NCI-H128 (cell line): ENCODE results near the gene GUCY2D.
"Not testable (repeated sequence)": the region's sequence is repeated elsewhere in the genome, so short reads cannot be mapped to it uniquely, and the experiment has no call there.

Experiments used
- DNase-seq: peaks from one replicate; lab custom pipeline; 2025; ENCODE audit not compliant: unreplicated experiment; lab: John Stamatoyannopoulos, UW

Gene GUCY2D

DNA sequence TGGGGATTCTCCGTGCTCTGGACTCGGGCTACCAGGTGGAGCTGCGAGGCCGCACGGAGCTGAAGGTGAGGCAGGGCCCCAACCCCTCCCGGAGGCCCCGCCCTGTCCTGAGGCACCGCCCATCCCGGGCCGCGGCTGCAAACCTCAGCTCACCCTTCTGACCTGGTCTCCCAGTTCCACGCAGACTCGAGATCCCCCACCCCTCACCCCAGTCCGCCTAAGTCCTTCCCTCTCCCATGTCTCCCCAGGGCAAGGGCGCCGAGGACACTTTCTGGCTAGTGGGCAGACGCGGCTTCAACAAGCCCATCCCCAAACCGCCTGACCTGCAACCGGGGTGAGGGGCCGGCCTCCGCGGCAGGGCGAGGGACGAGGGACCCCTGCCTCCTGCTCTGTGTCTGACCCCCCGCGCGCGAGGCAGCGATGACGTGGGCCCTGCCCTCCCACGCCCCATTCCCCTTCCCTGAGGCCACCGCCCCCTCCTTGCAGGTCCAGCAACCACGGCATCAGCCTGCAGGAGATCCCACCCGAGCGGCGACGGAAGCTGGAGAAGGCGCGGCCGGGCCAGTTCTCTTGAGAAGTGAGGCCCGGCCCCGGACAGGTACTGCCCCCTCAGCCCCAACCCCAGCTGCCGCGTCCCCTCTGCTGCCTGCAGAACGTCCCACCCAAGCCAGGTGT is 13.7 kb downstream of the GUCY2D start:
- DNase-seq, result no peak

DNA sequence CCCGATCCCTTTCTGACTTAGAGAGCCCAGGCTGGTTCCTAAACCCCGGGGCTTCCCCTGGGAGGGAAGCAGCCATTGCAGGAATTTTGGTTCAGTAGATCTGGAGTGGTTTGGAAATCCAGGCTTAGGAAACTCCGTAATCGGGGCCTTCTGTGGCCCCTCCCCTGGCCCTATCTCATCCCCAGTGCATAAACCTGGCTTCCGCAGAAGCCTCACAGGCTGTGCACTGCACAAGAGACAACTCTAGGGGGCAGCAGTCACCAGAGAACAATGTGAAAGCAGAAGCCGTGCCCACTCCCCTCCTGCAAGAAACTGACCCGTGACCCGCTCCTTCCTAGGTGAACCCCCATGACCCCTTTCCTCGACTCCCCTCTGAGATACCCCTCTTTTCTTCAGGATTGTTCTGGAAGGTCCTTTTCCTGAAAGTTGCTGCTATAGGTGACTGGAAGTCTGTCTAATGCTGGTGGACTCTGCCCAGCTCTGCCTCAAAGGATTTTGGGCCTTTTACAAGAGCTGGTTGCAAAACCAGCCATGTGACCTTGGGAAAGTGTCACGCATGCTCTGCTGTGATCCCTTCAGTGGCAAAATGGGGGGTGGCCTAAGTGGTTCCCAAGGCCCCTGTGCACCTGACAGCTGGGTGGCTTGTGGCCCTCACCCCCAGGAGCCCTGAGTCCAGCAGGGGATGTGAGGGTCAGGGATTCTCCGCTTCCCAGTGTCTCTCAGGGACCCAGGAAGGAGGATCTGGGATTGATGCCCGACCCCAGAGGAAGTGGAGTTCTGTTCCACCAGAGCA is 14.4 kb downstream of the GUCY2D start:
- no peak for DNase-seq

DNA sequence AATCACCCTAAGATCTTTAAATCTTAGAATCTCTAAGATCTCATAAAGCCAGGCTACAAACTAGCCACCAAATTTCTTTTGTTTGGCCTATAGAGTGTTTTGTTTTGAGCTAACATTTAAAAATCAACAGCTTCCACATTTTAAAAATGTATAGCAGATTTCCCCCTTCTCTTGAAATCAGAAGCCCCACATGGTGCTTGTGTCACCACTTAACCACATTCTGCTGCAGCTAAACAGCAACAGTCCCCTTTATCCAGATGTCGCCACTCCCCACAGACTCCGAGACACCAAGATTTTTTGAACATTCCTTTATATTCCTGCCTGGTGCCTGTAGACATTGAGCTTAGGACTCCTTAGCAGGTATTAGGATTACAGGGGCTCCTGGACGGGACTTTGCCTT is 16.0 kb downstream of the GUCY2D start:
- DNase-seq, result no peak

DNA sequence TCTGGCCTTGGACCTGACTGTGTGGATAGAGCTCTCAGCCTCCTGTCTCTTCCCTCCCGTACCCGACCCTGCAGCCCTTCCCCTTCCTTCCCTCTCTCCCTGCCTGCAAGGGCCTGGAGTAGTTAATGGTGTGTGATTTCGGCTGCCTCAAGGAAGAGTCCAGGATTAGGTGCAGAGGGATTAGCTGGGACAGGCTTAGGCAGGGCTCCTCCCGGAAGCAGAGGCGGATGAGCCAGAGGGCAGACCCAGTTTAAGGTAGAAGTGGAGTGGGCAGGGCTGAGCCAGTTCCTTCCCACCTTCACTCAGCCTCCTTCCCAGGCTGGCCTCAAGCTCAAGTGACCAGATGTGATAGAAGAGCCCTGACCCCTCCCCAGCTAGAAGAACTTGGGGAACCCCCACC is 16.8 kb downstream of the GUCY2D start:
- DNase-seq, result no peak

DNA sequence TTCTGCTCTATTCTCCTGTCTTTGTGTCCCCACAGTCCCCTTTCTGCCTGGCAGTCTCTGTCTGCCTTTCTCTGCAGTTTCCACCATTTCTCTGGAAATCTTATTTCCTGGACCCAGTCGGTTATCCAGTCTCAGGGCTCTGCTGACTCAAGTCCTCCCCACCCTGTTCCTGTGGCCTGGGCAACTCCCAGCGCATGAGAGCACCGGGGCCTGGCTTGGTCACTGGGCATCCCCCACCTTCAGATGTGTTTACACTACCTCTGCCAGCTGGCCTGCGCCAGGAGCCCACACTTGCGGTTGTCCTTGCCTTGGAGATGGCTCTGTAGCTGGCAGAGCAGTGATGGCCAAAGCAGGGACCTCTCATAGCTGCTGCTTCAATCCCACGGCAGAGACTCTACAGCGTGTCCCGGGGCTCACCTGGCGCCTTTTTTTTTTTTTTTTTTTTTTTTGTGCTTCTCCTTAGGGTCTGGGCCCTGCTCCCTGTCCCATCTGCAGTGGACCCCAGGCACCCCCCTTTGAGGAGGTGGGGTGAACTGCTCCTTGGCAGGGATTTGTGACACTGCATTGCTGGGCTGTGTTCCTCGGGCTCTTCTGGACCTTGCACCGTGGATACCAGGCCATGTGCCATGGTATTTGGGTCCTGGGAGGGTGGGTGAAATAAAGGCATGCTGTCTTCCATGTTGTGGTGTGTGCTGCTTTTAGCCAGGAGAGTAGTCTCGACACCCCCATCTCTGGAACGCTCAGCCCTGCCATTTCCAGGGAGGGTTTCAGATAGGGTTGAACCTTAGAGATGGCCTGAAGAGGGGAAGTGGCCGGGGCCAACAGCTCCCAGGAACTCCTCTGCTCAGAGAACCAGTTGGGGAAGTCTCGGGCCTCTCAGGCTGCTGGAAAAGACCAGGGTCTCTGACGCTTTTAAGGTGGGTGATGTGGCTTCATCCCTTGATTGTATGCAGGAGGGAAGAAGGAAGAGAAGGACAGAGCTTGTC is 17.5 kb downstream of the GUCY2D start:
- no peak for DNase-seq

DNA sequence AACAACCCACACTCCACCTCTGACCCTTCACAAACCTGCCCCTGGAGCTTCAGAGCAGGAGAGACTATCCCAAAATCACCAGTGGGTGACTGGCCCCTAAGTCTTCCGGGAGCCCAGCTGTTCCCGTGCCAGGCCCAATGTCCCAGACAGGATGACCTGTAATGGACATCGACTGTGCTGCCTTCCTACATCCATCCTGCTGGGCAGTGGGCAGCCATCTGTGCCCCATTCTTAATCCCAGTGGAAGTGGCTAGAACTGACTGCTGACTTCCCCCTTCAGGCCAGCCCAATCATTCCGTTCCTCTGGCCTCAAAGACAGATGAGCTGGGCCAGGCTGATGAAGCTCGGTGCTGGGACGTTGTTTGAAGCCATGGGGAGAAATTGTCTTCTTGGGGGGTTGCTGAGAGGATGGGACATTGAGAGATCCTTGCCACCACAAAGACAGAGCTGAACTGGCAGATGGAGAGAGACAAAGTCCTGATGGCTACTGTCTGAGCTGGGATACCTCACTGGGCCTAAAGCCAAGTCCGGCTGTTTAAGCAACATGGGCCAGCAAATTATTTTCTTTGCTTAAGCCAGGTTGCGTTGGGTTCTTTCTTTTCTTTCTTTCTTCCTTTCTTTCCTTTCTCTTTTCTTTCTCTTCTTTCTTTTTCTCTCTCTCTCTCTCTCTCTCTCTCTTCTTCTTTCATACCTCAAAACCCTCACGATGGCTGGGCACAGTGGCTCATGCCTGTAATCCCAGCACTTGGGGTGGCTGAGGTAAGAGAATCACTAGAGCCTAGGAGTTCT is 18.6 kb downstream of the GUCY2D start:
- no peak for DNase-seq

DNA sequence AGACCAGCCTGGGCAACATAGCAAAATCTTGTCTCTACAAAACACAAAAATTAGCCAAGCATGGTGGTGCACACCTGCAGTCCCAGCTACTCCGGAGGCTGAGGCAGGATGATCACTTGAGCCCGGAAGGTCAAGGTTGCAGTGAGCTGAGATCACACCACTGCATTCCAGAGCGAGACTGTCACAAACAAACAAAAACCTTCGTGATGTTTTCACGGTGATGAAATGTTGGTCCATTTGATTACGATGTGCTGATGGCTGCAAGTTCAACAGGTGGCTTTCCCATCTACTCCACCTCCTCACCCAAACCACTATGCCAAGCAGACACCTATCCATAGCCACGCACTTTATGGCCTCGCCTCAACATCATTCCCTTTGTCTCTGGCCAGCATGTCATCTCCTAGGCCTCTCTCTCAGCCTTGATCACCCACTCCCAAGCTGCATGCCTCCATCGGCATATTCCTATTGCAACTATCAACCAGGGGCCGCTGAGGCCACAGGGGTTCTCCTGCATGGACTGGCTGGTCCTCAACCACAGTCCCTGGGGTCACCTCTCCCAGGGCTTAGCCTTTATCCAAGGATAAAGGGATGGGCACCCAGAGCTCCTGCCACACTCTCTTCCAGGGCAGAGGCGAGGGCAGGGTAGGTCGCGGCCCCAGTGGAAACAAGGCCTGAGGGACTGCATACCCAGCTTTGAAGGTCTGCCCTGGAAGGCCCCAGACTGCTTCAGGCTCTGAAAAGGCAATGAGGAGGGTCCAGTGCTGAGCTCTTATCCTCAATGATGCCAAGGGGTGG is 19.3 kb downstream of the GUCY2D start:
- no peak for DNase-seq

DNA sequence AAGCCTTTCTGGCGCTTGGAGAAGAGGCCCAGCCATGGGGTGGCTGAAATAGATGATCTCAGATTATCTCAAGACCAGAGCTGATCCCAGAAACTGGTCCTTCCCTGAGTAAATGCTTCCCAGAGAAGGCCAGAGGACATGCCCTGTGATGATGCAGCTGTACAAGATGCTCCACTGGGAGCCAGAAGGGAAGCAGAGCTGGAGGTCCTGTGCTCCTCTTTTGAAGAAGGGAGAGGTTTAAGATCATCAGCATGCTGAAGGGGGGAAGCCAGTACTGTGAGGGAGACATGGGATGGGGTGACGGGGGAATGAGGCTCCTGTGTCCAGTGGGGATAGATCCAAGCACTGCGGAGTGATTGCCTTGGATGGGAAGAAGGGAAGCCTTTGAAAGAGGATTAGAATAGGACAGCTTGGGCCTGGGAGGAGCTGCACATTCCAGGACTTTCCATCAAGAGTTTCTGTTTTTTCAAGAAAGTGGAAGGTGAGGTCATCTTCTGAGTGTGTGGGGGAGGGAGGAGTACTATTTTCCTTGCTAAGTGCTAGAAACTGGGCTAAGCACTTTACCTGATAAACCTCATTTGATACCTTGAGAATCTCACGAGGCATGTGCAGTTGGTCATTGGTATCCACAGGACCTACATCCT is 20.1 kb downstream of the GUCY2D start:
- DNase-seq, result no peak

DNA sequence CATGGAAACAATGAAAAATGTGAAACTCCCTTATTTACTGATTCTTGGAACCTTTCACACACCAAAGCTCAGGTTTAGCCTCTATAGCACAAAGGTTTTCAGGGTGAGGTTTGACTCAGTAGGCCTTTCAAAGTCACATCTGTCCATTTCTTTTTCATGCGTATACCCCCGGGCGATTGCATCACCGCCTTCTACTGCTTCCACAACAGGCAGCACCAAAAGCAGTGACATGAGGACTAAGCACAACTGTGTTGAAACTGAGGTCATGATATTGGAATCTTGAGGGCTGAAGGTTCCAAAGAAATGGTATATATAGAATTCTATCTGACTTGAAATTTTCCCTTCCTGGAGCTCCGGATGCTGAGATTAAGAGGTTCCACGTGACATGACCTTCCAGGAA is 21.7 kb downstream of the GUCY2D start:
- not testable (repeated sequence) for DNase-seq

DNA sequence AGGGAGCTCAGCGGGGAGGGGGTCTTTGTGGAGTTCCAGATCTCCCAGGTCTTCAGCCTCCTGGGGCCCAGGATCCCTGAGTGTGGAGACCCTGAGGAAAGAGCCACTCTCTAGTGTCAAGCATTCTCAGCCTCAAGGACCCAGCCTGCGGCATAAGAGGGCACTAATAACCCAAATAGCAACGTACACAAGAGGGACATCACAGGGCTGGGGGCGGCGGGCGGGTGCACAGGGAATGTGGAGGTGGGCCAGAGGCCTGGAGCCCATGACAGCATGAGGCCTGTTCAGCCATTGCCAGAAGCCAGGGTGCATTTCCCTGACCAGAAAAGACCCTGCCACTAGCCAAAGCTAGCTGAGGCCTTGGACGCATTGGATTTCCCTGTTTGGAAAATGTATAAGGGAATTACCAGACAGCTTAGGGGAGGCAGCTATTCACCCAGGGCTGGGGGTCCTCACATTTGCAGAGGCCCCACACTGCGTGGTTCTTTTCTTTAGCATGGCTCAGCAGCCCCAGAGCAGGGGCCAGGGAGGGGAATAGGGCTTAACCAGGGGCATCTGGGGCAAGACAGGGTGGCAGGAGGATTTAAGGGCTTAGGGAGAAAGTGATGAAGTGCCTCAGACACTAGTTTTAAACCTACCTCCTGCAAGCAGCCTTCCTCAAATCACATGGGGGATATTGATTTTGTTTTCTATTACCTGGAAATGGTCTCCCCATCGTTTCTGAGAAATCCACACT is 22.9 kb downstream of the GUCY2D start:
- DNase-seq, result no peak

DNA sequence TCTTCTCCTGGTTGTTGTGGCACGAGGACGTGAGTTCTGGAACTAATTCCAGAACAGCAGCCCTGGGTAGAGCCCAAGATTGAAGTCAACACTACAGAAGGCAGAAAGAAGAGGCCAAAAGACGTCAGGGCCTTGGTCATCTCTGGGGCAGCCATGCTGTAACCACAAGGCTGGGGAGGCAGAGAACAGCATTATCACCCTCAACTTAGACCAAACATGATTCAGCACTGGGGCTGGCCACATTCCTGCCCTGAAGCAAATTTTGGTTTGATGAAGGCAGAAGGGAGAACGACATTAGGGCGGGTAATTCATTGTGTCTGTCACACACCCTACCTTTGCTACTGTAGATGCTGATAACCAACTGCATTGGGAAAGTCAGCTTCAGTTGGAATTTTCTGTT is 26.7 kb downstream of the GUCY2D start:
- DNase-seq, result no peak

DNA sequence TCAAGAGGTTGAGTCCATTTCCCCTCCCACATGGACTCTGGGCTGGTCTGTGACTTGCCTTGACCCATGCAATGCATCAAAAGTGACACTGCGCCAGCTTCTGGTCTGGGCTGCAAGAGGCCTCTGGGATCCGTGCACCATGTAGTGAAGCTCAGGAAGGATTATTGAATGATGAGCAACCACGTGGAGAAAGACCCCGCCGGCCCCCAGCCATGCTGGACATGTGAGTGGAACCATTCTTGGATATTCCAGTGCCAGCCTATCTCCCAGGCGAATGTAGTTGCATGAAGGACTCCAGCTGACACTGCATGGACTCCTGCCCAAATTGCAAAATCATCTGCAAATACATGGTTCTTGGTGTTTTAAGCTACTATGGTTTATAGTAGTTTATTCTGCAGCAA is 28.8 kb downstream of the GUCY2D start:
- no peak for DNase-seq

DNA sequence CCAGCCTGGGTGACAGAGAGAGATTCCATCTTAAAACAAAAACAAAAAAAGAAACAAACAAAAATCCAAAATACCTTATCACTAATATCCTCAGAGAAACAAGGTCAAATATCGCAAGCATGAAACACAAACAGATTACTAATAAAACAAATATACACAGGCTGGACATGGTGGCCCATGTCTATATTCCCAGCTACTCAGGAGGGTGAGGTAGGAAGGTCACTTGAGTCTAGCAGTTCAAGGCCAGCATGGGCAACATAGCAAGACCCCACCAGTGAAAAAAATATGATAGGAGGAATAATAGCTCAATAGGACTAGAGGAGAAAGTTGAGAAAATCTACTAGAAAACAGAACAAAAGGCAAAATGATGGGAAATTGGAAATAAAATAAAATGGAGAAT is 29.5 kb downstream of the GUCY2D start:
- DNase-seq, result no peak

DNA sequence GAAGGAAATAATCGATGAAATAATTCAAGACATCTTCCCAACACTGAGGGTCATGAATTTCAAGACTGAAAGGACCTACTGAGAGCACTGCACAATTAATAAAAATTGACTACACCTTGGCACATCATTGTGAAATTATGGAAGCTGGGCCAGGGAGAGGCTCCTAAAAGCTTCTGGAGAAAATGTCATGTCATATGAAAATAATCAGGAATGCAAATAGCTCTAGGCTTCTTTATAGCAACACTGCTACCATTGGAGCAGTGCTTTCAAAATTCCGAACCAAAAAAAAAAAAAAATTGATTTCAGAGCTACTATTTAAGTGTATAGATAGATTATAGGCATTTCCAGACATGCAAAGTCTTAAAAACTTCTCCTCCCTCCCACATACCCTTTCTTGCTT is 30.0 kb downstream of the GUCY2D start:
- DNase-seq, result no peak

DNA sequence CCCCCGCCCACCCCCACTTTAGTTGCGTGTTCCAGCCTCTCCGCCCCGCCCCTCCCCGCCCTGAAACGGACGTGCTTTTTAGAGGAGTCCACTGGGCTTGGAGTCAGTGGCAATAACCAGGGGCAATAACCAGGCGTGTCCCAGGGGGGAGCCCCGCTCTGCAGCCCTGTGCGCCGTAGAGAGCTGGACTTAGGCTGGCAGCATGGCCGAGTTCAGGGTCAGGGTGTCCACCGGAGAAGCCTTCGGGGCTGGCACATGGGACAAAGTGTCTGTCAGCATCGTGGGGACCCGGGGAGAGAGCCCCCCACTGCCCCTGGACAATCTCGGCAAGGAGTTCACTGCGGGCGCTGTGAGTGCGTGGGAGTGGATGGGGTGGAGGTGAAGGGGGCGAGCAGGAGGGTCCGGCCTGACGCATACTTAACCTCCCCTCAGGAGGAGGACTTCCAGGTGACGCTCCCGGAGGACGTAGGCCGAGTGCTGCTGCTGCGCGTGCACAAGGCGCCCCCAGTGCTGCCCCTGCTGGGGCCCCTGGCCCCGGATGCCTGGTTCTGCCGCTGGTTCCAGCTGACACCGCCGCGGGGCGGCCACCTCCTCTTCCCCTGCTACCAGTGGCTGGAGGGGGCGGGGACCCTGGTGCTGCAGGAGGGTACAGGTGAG is 36.7 kb downstream of the GUCY2D start, which contains the start of gene ALOX15B:
TSS of gene ALOX15B (plus strand) at position 106 of the 657 bp plus-strand sequence. CDS start at position 203, 97 bp downstream.
- no peak for DNase-seq

DNA sequence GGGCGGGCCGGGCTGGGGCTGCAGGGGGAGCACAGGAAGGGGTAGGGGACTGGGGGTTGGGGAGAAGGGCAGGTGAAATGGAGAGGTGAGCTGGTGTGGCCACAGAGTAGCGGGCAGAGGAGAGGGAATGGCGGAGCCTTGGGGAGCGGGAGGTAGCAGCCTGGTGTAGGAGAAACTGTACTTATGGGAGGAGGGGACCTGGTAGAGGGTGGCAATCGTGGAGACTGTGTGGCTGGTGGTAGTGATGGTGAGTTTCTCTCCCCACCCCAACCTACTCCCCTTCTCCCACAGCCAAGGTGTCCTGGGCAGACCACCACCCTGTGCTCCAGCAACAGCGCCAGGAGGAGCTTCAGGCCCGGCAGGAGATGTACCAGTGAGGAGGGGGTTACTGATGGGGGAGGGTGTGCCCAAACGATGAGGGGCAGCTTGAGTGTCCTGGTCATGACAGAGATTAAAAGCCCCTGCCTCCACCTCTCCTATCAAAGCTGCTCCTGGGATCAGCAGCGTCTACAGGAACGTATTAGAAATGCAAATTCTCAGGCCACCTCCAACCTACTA is 37.3 kb downstream of the GUCY2D start:
- DNase-seq, result no peak

DNA sequence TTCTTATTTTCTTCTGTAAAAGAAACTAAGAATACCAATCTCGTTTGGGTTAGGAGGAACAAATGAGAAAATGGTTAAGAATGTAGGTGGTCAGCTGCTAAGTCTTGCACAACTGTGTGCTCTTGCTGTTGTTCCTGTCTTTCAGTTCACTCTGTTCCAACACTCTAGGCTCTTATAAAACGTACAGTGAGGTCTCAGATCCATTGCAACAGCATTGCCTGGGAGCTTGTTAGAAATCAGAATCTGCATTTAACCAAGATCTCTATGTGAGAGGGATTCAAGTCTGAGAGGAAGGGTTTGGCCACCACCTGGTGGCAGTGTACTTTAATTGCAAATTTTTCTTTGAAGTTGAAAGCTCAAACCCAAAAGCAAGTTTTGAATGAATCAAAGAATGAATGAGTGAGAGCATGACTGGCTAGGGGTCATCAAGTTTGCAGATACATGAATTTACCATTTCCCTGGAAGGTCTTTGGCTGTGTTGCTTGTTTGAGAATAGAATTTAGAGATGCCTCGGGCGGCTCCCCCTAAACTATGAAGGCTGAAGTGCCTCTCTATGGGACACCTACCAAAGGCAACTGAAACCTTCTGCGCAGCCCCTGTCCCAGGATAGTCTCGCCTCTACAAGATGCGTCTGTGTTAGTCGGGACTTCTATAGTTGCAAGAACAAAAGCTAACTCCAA is 39.0 kb downstream of the GUCY2D start:
- no peak for DNase-seq
